Endothelial cell of umbilical vein (primary cell): ENCODE results near the gene ZNF599.

Experiments
- CTCF ChIP-seq, 2 donors: IDR thresholded peaks; 1 replicate in 1 of 2; 2 replicates in 1 of 2; pipeline ENCODE4 v1.5.1; 2011; ENCODE audit warnings: low read length in 2 of 2, mild to moderate bottlenecking in 2 of 2, moderate library complexity in 2 of 2, control low read depth in 1 of 2, inconsistent platforms in 1 of 2, low read depth in 1 of 2; ENCODE audit not compliant: insufficient read depth in 1 of 2; ENCODE audit errors: extremely low read depth in 1 of 2
- POLR2AphosphoS5 ChIP-seq: IDR thresholded peaks from 2 replicates; pipeline ENCODE4 v1.6.1; 2012; ENCODE audit warnings: low read depth, mild to moderate bottlenecking, control low read depth, low read length, moderate library complexity; ENCODE audit not compliant: insufficient read depth

DNA sequence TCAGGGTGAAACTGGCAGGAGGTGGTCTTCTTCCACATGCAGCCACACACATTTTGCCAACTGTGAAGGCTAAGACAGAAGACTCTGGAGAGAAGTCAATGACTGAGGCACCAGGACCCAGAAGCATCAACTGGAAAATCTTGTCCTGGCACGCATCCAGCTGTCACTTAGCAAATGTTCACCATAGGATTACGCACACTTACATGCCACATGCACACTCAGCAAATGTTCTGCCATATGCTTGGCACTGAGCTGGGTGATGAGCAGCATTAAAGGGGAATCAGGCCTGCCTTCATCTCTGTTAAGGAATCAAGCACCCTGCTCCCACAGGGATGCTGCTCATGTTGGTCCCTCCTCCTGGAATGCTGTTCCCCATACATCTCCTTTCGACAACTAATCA, 5.1 kb downstream of the ZNF599 start:
- TF ChIP-seq POLR2AphosphoS5 (no peak), CTCF (IDR thresholded peaks at IDR 0.05; ENCODE audit: extremely low read depth in 1 of 2, insufficient read depth in 1 of 2, low read depth in 1 of 2, low read length in 2 of 2) (no peak)
